Stimulated activated CD8-positive, alpha-beta memory T cell treated with anti-CD3 and anti-CD28 coated beads, Interleukin-7, amount 100 ng/mL, for 48 hours (primary cell): ENCODE data around the gene KCNQ1.

Experiments
- DNase-seq, 2 donors: peaks; one replicate each; pipeline ENCODE4 v3.0.0-alpha.2; 2020; ENCODE audit warnings: low read depth in 1 of 2; ENCODE audit errors: extremely low read depth in 1 of 2

KCNQ1 gene

GRCh38 chr11:2799881-2800654 is 355.3 kb downstream of the KCNQ1 start:
- no peak for DNase-seq

GRCh38 chr11:2800655-2801531 is 356.1 kb downstream of the KCNQ1 start:
- no peak for DNase-seq

DNA sequence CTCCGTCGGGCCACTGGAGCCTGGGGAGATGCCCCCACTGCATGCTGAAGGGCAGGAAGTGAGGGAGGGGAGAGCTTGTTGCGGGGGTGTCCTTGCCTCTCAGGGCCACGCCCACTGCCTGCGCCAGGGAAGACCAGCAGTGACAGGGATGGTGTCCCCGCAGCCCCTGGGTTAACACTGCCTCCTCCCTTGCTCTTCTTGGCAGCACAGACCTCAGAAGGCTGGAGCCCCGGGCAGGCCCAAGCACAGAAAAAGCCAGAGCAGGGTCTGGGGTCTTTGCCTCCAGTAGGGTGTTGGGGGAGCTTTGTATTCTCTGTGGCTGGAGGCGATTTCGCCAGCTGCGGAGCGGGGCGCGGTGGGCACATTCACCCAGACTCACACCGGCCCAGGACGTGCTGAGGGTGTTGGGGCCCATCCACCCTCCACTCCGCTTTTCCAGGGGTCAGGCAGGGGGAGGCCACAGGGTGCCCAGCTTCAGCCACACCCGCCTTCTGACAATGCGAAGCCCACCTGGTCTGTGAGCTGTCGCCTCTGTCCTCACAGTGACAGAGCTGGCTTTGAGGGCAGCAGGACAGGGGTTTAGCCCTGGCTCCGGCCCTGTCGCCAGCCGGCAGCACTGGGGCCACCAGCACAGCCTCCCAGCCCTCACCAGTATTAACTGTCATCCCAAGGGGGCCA is 357.0 kb downstream of the KCNQ1 start:
- no peak for DNase-seq

GRCh38 chr11:2802389-2803185 is 357.8 kb downstream of the KCNQ1 start:
- no peak for DNase-seq

DNA sequence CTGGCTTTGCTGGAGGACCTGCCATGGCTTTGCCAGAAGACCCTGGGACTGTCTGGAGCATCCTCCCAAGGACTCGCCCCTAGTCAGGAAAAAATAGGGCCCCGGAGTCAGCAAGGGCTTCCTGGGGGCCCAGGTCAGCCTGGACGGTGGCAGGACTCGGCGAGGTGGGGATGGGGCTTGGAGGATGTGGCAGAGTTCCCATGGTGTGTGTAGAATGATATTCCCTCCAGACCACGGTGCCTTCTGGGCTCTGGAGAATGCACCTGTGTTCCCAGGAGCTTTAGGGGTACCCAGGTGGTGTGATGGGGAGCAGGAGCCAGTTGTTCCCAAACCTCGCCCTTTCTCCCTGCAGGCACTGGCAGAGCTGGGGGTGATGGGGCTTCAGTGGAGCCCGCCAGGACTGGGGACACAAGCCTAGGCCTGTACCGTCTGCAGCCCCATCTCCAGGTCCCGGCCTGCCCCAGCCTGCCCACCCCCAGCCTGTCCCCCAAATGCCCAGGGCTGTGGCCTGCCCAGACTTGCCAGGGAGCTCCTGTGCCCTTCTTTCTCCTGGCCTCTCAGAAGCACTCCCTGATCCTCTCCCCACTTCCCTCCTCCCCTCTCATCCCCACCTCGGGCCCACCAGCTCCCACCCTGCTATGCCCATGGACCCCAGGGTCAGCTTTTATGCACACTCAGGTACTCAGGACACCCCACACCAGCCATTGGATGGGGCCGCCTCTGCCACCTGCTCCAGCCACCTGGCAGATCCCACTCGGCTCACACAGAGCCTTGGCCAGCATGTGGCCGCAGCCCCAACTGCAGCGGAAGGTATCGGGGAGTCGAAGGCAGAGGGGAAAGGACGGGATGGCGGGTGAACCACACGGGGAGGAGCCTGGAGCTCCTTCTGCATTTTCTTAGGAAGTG is 358.6 kb downstream of the KCNQ1 start:
- DNase-seq, result no peak

- no peak for DNase-seq
These were observed 359.4 kb downstream of the KCNQ1 start for GRCh38 chr11:2804189-2804588.

GRCh38 chr11:2804701-2805387 is 360.0 kb downstream of the KCNQ1 start:
- DNase-seq, result no peak

DNA sequence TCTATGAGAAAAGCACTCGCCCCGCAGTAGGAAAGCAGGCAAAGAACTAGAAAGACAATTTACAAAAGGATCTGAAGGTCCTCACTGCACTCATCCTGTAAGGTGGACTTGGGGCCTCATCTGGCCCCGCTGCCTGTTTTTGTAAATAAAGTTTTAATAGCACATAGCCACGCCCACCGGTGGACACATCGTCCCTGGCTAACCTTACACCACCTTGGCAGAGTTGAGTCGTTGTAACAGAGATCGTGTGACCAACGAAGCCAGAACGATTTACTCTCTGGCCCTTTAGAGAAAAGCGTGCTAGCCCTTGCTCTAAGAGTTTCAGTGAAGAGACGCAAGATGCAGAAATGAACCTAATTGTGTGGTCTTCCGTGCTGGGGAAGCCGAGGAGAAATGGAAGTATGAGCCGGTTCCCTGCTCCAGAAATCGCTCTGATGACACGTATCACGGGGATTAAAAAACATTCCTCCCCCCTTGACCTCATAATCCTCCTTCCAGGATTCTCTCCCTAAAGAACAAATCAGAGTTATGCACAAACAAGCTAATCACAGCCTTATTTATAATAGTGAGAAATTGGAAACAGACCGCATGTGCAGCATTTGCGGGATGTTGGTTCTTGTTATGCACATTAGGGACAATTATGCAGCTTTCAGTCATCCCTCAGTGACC is 360.7 kb downstream of the KCNQ1 start:
- DNase-seq, result no peak

- DNase-seq, result no peak
These were observed 361.7 kb downstream of the KCNQ1 start for GRCh38 chr11:2806351-2807024.

DNA sequence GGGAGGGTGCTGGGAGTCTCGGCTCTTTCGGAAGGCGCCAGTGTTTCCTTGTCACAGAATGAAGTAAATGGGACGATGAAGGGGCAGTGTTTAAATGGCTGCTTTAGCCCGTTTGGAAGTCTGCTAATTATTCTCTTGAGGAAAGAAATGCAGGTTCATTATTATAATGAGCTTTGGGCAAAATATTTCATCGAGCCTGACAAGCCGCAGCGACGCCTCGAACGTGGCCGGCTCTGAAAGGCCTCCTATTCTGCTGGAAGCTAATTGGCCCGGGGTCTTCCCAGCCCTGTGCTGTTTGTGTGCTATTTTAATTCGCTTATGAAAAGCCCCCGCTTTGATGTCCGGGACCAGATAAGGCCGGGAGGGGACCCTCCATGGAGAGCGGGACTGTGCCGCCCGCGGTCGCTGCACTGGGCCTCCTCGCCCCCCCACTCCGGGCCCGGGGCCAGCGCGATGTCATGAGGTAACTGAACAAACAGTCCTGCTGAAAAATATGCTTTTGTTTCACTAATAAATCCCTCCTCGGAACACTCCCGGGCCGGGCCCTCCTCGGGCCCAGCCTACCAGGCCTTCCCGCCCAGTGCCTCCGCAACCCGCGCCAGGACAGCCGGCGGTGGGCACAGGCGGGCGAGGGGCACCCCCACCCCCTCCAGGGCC is 362.3 kb downstream of the KCNQ1 start:
- DNase-seq, result no peak

DNA sequence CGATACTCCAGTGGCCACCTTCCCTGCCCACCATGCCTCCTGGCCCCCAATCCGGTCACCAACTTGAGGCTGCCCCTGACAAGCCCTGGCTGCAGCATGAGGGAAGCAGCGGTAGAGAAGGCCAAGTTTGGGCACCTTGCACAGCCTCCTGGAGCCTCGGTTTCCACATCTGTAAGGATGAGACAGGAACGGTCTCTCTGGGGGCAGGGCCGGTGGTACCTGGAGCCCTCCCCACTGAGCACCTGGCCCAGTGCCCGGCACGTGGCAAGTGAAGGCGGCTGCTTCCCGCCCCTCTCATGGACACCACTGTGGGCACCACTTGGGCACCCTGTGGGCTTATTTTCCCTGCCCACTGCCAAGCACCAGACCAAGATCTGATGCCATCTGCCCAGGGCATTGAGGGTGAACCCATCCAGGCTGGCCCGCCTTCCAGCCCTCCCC is 363.0 kb downstream of the KCNQ1 start:
- DNase-seq, result no peak

DNA sequence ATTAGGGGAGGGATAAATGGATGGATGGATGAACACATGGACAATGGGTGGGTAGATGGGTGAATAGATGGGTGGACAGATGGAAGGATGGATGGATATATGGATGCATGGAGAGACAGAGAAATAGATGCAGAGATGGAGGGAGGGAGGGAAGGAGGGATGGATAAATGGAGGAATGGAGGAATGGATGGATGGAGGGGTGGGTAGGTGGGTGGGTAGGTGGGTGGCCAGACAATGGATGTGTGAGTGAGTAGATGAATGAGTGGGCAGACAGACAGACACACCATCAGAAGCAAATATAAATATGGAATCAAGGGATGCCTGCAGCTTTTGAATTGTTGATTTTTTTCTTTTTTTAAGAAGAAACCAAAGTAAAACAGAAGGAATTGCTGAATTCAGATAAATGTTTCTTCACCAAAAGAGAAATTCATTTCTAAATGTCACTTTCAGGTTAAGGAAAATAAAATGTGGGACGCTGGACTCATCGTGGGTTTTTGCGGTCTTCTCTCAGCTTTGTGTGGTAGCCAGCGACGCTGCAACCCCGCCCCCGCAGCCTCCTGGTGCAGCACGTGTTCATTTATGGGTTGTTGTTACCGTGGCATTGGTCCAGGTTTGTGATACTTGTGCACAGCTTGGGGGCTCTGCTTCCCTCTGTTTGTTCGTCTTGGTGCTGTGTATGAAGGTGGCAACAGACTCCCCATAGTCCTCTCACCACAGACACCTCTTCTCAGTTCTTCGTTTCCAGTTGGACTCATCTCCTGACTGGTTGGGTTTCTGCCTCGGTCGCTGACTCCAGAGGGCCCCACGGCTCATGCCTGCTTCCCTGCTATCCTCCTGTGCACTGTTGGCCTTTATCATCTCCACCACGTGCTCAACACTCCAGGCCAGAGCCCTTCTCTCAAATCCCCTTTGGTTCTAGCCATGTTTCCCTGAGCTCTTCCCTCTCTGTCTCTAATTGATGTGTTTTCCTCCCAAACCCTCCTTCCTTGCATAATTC is 364.3 kb downstream of the KCNQ1 start:
- no peak for DNase-seq

GRCh38 chr11:2809854-2810253 is 365.0 kb downstream of the KCNQ1 start:
- DNase-seq, result no peak

DNA sequence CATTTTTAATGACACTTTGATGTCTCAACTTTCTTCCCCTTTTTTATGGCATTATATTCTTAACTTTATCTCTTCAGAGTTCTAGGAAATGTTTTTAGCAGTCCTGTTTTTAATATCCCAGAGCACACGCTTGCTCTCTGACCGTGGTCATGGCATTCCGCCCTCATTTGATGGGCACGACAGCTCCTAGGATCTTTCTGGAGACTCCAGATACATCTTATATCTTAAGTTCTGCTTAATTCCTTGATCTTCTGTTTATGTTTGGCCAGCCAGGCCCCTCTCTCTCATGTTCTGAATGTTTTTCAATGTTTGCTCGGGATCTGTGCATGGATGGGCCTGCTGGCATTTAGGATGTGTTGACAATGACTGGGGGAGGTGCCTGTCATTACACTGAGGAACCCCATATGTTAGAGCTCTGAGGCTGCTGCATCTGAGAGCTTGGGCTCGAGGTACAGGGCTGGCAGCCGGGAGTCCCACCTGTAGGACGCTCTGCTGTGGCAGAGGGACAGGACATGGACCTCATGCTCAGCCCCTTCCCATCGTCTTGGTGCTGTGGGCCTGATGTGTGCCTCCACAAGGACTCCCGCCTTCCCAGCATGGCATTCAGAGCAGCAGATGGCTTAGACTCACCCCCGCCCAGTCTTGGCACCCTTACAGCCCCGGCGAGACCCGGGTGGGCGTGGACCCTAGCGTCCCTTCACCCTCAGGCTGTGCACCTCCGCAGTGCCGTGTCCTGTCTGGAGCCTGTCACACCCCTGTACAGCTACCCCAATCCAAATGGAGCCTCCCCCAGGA is 365.8 kb downstream of the KCNQ1 start:
- no peak for DNase-seq
